ENCODE data around the gene UPP2. TPM values are rescaled to one million over a fixed set of nuclear protein-coding genes. Genes with fewer than 3 reads are reported as not detected.

Gene UPP2
- total RNA-seq, 1 donor from 2014 or later, result not detected

DNA sequence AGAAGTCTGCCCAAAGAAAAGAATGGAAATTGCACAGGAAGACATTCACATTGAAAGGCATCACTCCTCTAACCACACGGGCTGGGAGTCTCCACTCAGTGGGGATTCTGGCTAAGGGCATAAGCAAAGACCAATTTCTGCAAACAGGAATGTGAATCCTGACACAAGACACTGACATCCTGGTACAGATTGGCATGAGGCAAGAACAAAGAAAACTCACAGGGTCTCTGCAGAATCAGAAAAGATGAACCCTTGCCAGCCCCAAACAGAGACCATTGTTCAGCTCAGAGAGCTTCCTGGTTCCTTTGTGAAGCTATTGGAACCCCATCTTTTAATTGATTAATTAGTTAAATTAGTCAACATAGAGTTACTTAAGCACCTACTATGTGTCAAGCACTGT is 82.3 kb downstream of the UPP2 start:
- Mint-ChIP-seq H3K27me3 (ENCODE audit: unreplicated experiment) (no peaks in the 10 kb centered on the region), H3K9me3 (ENCODE audit: unreplicated experiment) (peaks cover 4% of the 10 kb centered on the region), H3K4me1 (ENCODE audit: low read depth, unreplicated experiment) (no peaks in the 10 kb centered on the region), H3K27ac (ENCODE audit: unreplicated experiment) (no peak overlapping the region), H3K36me3 (ENCODE audit: unreplicated experiment) (no peaks in the 10 kb centered on the region), H3K4me3 (ENCODE audit: unreplicated experiment) (no peak overlapping the region)
- DNase-seq, result no peak
- TF ChIP-seq, protein P1, sequence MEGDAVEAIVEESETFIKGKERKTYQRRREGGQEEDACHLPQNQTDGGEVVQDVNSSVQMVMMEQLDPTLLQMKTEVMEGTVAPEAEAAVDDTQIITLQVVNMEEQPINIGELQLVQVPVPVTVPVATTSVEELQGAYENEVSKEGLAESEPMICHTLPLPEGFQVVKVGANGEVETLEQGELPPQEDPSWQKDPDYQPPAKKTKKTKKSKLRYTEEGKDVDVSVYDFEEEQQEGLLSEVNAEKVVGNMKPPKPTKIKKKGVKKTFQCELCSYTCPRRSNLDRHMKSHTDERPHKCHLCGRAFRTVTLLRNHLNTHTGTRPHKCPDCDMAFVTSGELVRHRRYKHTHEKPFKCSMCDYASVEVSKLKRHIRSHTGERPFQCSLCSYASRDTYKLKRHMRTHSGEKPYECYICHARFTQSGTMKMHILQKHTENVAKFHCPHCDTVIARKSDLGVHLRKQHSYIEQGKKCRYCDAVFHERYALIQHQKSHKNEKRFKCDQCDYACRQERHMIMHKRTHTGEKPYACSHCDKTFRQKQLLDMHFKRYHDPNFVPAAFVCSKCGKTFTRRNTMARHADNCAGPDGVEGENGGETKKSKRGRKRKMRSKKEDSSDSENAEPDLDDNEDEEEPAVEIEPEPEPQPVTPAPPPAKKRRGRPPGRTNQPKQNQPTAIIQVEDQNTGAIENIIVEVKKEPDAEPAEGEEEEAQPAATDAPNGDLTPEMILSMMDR (IDR thresholded peaks at IDR 0.05; ENCODE audit: partially characterized antibody, unreplicated experiment), result no peak

DNA sequence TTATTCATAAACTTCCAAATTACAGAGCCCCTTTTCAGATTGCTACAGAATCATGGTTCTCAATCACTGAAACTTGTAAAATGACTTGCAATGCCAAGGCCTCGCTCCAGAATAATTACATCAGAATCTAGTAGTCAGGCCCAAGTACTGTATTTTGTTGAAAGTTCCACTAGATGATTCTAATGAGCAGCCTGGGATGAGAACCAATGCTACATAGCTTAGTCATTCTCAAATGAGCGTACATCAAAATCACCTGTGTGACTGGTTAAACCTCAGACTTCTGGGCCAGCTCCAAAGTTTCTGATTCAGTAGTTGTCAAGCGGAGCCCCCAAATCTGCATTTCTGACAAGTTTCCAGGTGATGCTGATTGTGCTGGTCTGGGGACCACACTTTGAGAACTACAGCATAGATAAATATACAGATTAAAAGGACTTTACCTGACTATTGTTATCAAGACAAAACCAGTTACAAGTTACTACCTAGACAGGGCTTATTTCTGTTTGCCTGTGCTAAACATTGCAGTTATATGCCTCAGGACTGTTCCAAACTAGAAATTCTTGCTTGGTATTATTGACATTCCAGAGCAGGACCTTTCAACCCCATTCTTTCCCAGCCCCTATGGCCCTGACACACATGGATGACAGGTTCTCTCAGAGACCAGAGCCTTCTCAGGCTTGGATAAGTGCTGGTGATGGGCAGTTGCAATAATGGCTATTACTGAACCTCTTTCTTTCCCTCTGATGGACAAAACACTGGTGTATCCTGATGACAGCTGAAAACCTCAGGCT is 83.1 kb downstream of the UPP2 start:
- Mint-ChIP-seq H3K4me3 (ENCODE audit: unreplicated experiment) (no peak overlapping the region), H3K9me3 (ENCODE audit: unreplicated experiment) (peaks cover 4% of the 10 kb centered on the region), H3K36me3 (ENCODE audit: unreplicated experiment) (no peaks in the 10 kb centered on the region), H3K27me3 (ENCODE audit: unreplicated experiment) (no peaks in the 10 kb centered on the region), H3K4me1 (ENCODE audit: low read depth, unreplicated experiment) (peaks cover 2% of the 10 kb centered on the region), H3K27ac (ENCODE audit: unreplicated experiment) (no peak overlapping the region)
- TF ChIP-seq, protein P1 (IDR thresholded peaks at IDR 0.05; ENCODE audit: partially characterized antibody, unreplicated experiment), result no peak
- DNase-seq, result no peak

Other genes starting within 250 kb of the UPP2 start
- 36.3 TPM for gene ACVR1, start 225.5 kb upstream of the UPP2 start, total RNA-seq (ENCODE audit: unreplicated experiment)